Measurements from ENCODE around the gene FXYD2.

DNA sequence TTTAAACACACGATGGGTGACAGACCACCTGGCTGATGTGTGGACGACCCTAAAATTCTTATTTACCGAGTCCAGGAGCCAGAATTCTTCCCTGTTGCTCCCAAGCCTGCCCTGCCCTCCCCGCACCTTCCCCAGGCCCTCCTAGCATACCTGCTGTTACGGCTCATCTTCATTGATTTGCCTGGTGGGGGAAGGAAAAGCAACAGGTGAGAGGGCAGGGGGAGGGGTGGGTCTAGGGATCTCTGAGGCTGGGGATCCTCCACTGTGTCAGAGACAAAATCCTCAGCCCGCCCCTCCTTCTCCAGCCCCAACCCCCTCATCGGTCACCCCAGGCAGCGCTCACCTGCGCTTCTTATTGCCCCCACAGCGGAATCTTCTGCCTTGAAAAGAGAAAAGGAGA lies 4.0 kb downstream of the FXYD2 start:
- TF ChIP-seq HDAC2 (IDR thresholded peaks at IDR 0.05): no peak
- TF ChIP-seq TARDBP (IDR thresholded peaks at IDR 0.05; ENCODE audit: borderline replicate concordance): no peak
- no peak for TF ChIP-seq FOS (IDR thresholded peaks at IDR 0.05; ENCODE audit: borderline replicate concordance, extremely low read depth, insufficient read length)
- TF ChIP-seq, protein P1, sequence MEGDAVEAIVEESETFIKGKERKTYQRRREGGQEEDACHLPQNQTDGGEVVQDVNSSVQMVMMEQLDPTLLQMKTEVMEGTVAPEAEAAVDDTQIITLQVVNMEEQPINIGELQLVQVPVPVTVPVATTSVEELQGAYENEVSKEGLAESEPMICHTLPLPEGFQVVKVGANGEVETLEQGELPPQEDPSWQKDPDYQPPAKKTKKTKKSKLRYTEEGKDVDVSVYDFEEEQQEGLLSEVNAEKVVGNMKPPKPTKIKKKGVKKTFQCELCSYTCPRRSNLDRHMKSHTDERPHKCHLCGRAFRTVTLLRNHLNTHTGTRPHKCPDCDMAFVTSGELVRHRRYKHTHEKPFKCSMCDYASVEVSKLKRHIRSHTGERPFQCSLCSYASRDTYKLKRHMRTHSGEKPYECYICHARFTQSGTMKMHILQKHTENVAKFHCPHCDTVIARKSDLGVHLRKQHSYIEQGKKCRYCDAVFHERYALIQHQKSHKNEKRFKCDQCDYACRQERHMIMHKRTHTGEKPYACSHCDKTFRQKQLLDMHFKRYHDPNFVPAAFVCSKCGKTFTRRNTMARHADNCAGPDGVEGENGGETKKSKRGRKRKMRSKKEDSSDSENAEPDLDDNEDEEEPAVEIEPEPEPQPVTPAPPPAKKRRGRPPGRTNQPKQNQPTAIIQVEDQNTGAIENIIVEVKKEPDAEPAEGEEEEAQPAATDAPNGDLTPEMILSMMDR (IDR thresholded peaks at IDR 0.05 in 2 of 3, conservative IDR thresholded peaks at IDR 0.05 in 1 of 3; ENCODE audit: control insufficient read depth in 2 of 3, extremely low read depth in 1 of 3, insufficient read depth in 1 of 3, low read depth in 3 of 3, low read length in 3 of 3): no peak
- TF ChIP-seq TAF1 (IDR thresholded peaks at IDR 0.05; ENCODE audit: borderline replicate concordance, low read depth, low read length): no peak
- TF ChIP-seq CHD4 (IDR thresholded peaks at IDR 0.05): no peak
- TF ChIP-seq ASH2L (IDR thresholded peaks at IDR 0.05; ENCODE audit: borderline replicate concordance, low read depth): no peak
- TF ChIP-seq YBX1 (IDR thresholded peaks at IDR 0.05): no peak
- TF ChIP-seq, protein P2, sequence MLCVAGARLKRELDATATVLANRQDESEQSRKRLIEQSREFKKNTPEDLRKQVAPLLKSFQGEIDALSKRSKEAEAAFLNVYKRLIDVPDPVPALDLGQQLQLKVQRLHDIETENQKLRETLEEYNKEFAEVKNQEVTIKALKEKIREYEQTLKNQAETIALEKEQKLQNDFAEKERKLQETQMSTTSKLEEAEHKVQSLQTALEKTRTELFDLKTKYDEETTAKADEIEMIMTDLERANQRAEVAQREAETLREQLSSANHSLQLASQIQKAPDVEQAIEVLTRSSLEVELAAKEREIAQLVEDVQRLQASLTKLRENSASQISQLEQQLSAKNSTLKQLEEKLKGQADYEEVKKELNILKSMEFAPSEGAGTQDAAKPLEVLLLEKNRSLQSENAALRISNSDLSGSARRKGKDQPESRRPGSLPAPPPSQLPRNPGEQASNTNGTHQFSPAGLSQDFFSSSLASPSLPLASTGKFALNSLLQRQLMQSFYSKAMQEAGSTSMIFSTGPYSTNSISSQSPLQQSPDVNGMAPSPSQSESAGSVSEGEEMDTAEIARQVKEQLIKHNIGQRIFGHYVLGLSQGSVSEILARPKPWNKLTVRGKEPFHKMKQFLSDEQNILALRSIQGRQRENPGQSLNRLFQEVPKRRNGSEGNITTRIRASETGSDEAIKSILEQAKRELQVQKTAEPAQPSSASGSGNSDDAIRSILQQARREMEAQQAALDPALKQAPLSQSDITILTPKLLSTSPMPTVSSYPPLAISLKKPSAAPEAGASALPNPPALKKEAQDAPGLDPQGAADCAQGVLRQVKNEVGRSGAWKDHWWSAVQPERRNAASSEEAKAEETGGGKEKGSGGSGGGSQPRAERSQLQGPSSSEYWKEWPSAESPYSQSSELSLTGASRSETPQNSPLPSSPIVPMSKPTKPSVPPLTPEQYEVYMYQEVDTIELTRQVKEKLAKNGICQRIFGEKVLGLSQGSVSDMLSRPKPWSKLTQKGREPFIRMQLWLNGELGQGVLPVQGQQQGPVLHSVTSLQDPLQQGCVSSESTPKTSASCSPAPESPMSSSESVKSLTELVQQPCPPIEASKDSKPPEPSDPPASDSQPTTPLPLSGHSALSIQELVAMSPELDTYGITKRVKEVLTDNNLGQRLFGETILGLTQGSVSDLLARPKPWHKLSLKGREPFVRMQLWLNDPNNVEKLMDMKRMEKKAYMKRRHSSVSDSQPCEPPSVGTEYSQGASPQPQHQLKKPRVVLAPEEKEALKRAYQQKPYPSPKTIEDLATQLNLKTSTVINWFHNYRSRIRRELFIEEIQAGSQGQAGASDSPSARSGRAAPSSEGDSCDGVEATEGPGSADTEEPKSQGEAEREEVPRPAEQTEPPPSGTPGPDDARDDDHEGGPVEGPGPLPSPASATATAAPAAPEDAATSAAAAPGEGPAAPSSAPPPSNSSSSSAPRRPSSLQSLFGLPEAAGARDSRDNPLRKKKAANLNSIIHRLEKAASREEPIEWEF (IDR thresholded peaks at IDR 0.05; ENCODE audit: insufficient replicate concordance, low read depth, low read length): no peak
- no peak for TF ChIP-seq POLR2A (IDR thresholded peaks at IDR 0.05; ENCODE audit: low read depth, low read length)
- TF ChIP-seq, protein P3, sequence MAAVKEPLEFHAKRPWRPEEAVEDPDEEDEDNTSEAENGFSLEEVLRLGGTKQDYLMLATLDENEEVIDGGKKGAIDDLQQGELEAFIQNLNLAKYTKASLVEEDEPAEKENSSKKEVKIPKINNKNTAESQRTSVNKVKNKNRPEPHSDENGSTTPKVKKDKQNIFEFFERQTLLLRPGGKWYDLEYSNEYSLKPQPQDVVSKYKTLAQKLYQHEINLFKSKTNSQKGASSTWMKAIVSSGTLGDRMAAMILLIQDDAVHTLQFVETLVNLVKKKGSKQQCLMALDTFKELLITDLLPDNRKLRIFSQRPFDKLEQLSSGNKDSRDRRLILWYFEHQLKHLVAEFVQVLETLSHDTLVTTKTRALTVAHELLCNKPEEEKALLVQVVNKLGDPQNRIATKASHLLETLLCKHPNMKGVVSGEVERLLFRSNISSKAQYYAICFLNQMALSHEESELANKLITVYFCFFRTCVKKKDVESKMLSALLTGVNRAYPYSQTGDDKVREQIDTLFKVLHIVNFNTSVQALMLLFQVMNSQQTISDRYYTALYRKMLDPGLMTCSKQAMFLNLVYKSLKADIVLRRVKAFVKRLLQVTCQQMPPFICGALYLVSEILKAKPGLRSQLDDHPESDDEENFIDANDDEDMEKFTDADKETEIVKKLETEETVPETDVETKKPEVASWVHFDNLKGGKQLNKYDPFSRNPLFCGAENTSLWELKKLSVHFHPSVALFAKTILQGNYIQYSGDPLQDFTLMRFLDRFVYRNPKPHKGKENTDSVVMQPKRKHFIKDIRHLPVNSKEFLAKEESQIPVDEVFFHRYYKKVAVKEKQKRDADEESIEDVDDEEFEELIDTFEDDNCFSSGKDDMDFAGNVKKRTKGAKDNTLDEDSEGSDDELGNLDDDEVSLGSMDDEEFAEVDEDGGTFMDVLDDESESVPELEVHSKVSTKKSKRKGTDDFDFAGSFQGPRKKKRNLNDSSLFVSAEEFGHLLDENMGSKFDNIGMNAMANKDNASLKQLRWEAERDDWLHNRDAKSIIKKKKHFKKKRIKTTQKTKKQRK (IDR thresholded peaks at IDR 0.05; ENCODE audit: low read depth, low read length): no peak
- TF ChIP-seq MXI1 (IDR thresholded peaks at IDR 0.05; ENCODE audit: low read depth, low read length): no peak
- no peak for TF ChIP-seq POLR2AphosphoS5 (IDR thresholded peaks at IDR 0.05; ENCODE audit: low read length)
- no peak for TF ChIP-seq SREBF2 (IDR thresholded peaks at IDR 0.05; ENCODE audit: low read length)
